HG02970 (cell line): ENCODE data around the gene CDK5RAP2.
"Not testable (repeated sequence)": the region's sequence is repeated elsewhere in the genome, so short reads cannot be mapped to it uniquely, and the experiment has no call there.

Experiments used
- ATAC-seq: cut with Tn5 transposase; IDR thresholded peaks from one replicate; pipeline ENCODE4 v1.9.1; 2021; ENCODE audit warnings: mild to moderate bottlenecking, moderate library complexity, moderate number of reproducible peaks; ENCODE audit not compliant: unreplicated experiment, low FRiP score

Gene CDK5RAP2

DNA sequence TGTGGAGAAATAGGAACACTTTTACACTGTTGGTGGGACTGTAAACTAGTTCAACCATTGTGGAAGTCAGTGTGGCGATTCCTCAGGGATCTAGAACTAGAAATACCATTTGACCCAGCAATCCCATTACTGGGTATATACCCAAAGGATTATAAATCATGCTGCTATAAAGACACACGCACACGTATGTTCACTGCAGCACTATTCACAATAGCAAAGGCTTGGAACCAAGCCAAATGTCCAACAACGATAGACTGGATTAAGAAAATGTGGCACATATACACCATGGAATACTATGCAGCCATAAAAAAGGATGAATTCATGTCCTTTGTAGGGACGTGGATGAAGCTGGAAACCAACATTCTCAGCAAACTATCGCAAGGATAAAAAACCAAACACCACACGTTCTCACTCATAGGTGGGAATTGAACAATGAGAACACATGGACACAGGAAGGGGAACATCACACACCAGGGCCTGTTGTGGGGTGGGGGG is 27.7 kb downstream of the CDK5RAP2 start:
- ATAC-seq = not testable (repeated sequence)

DNA sequence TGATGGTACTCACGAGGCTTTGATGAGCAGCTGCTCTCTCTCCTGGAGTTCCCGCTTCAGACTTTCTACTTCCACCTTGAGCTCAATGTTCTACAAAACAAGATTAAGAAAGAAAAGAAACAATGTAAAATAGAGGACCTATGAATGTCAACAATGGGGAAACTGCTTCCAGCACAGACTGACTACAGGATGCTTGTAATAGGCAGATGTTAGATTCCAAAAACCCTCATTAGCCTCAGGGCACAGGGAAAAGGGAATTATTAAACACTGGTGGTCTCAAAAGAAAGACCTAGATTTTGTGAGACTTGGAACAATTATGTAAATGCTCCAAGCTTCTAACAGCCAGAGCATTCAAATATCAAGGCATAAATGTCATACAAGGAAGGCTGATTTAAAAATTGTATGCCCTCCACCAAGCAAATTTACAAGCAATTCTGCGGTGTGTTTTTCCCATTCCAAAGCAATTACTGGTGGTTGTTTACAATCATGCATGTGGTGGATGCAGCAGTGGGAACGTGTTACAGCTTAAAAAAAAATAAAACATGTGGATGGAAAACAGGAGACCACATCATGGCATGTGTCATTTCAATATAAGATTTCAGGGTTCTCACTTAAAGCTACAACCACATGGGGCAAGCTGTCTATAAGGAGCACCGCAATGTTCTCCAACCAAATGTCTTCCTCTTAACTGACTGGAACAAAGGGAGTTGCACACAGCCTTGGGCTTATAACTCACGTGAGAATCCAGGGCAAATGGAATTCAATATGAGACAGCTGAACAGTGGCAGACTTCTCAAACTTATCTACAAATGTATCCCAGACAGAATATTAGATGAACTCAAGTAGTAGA is 34.0 kb downstream of the CDK5RAP2 start:
- no peak for ATAC-seq

DNA sequence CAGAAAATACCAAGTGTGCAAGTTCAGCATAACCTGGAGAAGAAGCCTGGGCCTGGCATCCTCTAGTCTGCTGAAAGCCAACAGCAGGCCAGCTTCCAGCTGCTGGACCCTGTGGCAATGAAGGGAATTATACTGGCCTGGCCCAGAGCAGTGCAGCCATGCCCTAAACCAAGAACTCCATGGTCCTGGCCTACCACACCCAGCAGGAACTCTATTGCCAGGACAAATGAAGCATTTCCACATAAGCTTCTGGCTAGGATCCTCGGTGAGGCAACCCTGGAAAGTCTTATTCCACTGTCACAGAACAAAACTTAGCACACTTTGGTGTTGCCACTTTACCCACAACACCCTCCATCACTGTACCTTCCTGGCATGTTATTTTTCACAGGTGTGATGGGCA is 35.5 kb downstream of the CDK5RAP2 start:
- ATAC-seq = no peak

DNA sequence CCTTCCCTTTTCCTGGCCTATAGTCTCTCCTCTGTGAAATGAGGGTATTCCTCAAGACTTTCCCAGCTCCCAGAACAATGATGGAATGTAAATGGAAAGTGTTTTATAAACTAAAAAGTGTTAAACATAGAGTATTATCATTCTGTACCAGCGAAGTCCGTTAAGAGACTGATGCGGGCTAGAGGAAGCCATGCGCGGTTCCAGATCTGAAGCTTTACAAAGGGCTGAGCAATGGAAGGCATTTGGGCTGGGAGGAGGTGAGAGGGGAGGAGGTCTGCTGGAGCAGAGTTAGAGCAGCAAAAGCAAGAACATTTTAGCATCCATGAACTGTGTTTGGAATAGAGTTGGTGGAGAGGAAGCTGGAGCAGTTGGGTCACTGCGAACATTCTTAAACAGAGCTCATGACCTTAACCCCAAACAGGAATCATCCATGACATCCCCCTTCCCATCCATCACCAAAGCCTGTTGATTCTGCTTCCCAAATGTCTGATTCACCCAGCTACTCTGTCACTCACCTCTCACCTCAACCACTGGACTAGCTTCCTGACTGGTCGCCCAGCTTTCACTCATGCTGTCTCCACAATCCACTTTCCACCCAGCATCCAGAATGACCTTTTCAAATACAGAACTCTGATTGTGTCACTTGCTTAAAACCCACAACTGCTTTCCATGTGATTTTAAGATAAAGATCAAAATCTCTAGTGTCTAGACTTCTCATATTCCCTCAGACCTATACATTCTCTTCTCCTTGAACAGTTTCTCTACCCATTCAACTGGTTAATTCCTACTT is 37.1 kb downstream of the CDK5RAP2 start:
- ATAC-seq = no peak

DNA sequence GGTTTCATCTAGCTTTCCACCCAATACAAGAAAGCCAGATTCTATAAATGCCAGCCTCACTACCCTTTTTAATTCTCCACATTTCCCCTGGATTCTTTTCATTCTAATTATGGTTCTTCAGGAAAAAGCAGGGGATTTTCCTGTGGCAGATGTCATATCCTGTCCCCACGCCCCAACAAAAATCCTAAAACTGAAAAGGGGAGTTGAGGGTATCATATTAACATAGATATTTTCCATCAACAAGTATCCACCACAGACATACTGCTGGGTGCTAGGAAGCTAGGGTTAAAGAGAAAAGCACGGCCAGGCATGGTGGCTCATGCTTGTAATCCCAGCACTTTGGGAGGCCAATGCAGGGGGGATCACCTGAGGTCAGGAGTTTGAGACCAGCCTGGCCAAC is 38.0 kb downstream of the CDK5RAP2 start:
- no peak for ATAC-seq

DNA sequence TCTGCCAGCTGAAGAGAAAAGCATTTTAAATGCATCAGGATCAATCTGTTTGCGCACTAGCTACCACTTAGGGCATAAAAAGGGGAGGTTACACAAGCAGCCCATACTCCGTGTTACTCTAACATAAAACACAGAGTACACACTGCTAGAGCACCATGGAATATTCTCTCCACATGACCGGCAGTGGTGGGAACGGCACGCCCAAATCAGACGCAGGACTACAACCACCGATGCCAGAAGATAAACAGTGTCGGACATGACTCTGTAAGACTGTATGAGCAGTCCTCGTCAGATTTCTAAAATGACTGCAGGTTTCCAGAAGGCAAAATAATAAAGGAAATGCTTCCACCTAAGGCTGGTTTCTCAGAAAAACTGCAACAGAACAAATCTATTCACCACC is 40.0 kb downstream of the CDK5RAP2 start:
- no peak for ATAC-seq

DNA sequence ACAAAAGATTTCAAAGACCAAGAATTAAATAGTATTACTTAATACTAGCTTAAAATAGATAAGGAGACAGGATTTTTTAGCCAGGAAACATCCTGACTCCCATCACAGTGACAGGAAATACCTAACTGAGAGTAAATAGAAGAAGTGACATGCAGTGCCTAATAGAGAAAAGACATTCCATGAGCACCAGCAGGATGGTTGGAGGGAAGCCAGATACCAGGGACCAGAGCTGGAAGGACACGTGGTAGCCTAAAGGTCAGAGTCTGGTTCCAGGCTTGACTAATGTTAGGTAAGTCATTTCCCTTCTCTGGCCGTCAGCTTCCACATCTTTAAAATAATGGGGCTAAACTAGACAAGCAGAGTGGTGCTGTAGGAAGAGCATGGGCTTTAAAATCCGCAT is 41.6 kb downstream of the CDK5RAP2 start:
- no peak for ATAC-seq

DNA sequence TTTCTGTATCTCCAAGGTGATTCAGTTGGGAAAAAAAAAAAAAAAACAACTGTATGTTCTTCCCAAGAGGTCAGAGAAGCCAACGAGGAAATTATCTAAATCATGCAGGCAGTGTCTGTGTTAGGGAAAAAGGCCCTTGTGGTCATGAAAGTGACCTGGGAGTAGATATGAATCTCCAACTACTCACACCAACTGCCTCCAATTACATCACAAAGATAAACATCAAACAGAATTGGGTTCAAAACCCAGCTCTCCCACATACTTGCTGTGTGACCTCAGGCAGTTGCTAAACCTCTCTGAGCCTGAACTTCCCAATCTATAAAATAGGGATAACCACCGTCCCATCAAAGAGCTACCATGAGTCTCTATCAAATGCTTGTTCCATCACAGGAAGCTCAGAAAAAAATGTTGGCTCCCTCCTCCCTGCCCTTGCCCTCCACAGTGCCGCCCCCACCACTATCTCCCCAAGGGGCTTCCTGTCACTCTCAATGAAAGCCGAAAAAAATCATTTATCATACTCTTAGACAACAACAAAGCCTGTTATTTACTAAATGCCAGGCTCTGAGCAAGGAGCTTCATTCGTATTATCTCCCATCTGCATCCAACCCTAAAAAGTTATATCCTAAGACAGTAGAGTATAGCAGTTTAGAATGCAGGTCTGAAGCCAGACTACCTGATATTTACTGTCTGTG is 42.9 kb downstream of the CDK5RAP2 start:
- ATAC-seq = no peak

DNA sequence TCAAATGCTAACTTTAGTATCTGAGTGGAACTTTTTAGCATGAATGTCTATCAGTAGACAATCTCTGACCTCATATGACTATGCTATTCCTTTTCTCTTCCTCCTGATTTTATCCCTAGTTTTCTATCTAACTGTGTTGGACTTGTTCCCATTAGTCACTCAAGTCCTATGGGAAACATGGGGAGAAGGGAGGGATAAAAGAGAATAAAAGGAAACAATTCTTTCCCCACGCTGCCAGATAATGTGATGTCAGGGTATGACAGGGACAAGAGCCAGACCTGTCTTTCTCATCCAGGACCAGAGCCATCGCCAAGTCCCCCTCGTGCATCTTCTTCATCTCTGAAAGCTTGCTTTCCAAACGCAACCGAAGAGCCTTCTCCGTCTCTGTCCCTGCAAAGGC is 43.9 kb downstream of the CDK5RAP2 start:
- ATAC-seq = no peak

DNA sequence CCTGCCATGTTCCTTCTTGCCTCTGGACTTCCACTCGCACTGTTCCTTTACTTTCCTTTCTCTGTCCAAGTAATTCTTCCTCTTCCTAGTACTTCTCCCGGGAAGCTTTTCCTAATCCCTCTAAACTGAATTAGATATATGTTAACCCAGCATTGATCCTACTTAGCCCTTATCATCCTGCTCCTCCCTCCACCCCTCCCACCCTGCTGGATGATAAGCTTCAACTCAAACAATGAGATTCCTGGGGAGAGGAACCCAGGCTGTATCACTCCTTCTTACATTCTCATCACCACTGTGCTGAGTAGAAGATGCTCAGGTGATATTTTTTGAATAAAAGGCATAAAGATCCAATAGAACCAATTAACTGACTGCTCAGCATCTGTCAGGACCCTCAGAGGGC is 45.7 kb downstream of the CDK5RAP2 start:
- no peak for ATAC-seq

DNA sequence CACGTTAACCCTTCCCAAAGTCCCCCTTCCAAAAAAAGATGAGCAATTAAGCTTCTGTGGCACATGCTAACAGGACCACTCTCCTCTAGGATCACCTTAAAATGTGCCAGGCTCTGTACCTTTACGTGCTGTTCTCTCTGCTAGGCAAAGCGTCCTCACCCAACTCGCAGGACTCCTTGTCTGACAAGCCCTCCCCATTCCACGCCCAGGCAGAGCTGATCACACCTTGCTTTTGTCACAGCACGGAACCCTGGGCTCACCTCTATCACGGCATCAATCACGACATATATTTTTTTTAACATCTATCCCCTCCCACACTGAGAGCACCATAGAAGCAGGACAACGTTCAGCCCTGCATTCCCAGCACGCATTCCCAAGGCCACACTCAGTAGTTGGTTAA is 47.1 kb downstream of the CDK5RAP2 start:
- no peak for ATAC-seq

DNA sequence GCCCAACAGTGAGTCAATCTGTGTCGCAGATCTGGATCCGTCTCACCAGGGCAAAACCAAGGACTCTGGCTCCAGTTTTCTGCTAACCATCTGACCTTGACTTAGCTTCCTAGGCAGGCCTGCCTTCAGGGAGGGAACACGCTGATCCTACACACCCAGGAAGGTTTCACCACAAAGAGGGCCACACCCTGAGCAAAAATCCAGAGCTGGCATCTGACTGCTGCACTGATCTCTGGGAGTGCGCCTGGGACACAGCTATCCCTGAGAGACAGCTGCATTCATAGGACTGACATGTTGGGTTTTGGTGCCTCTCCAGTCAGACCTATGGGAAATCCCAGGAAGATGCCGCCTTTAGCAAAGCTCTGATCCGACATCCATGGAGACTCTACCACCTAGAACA is 47.5 kb downstream of the CDK5RAP2 start:
- ATAC-seq = no peak

DNA sequence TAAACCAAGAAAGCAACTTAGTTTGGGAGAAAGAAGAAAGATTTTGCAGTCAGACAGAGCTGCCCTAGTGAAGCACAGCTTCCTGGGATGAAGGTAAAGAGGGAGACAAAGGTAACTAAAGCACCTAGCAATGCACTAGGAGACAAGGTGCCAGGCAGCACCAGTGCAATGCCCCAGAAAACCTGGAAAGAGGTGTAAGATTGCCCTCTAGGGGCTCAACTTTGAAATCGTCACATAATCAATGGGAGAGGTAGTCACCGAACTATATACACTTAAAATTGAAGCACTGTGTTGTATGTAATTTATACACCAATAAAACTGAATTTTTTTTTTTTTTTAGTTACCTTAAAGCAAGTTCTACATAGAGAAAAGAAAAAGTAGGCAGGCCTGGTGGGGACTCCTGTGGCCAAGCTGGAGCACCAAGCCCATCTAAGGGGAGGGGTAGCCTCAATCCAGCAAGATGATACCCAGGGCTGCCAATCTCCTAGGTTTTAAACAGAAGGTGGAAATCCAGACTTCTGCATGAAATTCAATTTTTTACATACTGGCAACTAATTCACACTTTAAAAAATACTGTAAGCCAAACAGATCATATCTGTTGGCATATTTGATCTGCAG is 48.2 kb downstream of the CDK5RAP2 start:
- no peak for ATAC-seq

DNA sequence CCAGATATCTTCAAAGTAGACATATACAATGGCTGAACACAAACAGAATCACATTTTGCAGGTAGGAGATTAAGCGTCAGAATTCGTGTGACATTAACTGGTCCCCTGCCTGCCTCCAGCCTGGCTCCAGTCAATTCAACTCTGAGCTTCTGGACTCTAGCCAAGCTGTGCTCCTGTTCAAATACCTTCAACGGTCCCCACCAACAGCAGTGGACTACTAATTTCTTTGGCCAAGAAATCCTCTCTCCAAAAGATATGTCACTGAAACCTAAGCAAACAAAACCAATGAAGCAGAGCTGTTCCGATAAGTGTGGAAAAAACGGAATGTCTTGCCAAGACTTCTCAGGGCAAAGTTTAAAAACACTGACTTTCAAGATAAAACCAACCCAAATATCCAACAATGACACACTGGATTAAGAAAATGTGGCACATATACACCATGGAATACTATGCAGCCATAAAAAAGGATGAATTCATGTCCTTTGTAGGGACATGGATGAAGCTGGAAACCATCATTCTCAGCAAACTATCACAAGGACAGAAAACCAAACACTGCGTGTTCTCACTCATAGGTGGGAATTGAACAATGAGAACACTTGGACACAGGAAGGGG is 49.6 kb downstream of the CDK5RAP2 start:
- ATAC-seq = not testable (repeated sequence)

DNA sequence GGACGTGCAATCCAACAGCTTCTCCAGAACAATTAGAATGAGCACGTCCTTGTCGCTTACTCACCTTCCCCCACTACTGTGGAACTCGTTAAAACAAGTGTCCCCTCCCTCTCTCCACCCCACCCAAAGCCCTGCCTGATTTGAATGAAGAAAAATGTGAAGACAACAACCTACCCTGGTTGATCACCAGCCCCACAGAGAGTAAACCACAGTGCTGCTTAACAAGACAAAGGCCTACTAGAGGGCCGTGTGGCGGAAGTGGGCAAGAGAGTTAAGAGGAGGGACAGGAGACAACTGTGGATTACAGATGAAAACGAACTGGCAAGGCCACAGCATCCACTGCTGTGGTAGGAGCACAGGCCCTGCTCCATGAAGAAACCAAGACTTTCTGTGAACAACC is 51.1 kb downstream of the CDK5RAP2 start:
- ATAC-seq = no peak

DNA sequence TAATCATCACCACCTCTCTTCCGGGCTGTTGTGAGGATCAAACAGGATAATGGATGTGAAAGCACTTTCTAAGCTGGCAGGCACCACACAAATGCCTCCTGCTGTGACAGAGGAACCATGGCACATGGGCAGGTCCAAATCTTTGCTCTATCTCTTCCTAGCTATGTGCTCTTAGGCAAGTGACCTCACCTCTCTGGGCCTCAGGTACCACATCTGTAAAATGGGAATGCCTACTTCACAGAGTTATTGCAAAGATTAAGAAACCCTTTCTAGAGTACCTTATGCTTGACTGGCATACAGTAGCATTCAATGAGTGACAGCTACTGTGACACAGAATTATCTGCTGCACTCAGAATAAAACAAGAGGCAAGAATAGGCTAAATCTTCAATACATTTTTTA is 51.6 kb downstream of the CDK5RAP2 start:
- ATAC-seq = no peak

DNA sequence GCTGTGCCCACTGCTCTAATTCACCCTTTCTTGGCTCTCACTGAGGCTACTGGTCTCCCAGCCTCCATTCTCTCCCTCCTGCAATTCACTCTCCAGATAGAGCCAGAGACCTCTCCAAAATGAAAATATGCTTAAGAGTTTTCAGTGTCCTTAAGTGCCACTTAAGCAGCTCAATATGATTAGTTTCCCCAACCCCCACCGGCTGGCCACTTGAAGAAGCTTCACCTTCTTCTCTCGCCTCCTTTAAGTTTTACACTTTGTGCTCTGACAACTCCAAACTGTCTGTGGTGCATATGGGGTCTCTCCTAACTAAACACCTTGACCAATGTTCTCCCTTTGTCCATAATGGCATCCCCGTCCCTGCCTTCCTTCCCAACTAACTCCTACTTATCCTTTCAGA is 53.4 kb downstream of the CDK5RAP2 start:
- no peak for ATAC-seq

DNA sequence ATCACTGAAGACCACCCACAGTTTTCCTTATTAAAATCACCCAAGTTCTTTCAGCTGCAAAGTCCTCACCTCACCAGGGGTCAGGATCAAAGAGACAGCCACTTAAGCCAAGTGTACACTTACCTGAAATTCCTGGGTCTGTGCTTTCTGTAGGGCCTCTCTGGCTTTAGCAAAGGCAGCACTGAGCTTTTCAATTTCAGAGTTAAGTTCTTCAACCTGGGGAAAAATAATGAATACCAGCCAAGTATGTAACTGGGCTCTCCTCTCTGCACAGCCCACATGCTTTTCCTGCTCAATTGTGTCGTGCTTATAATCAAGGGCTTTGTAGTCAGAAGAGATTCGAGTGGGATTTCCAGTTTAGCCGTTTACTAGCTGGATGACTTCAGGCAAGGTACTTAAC is 55.1 kb downstream of the CDK5RAP2 start:
- no peak for ATAC-seq

DNA sequence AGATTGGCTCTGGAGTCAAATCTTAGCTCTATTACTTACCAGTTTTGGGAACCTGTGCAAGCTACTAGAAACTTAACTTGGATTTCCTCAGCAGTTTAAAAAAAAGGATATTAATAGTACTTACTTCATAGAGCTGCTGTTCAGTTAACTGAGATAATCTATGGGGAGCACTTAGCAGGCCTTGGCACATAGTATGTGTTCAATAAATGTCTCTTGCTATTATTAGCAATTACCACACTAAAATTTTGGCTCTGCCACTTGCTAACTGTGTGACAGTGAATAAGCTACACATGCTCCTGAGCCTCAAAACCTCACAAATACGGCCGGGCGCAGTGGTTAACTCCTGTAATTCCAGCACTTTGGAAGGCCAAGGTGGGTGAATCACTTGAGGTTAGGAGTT is 55.9 kb downstream of the CDK5RAP2 start:
- no peak for ATAC-seq

DNA sequence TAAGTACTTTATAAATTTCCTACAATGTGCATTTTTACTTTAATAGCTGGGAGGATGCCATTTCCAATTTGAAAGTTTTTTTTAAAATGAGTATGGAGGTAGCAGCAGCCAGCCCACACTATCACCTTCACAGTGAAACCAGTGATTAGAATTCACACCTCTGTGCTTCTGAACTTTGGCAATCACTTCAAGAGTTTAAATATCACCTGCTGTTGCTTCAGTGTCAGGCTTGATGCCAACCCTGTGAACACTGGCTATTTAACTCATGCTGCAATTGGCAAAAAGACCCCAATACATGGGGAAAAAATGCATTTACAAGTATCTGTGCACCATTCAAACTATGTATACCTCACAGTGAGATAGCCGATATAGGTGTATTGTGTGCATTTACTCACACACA is 57.4 kb downstream of the CDK5RAP2 start:
- ATAC-seq = no peak
